ENCODE results near the gene XXYLT1.
"Not testable (repeated sequence)": the region's sequence is repeated elsewhere in the genome, so short reads cannot be mapped to it uniquely, and the experiment has no call there.

Gene XXYLT1

DNA sequence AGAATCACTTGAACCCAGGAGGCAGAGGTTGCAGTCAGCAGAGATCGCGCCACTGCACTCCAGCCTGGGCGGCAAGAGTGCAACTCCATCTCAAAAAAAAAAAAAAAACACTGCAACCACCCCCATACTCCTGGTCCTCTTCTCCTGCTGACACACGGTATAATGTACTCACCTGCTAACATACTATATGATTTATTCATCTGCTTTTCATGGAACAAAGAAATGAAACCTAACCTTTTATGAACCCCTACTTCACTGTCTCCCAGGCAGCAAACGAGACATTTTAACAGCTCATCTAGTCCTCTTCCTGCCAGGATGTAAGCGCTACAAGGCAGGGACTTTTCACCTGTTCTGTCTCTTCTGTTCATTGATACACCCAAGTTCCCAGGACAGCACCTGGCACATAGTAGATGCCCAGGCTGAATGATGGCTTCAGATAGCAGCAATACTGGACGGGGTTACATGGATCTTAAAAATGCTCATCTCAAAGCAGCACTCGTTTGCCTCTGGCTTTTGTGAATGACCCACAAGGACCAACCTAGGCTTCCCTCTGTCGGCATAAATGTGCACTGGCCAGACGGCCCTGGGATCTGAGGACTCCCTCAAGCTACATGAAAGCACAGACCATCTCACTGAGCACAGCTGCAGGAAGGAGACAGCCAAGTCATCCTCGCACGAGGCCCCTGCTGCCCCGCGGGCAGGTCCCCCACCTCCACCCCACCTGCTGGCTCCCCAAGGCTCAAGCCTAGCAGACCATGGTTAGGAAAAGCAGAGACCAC is 20.3 kb downstream of the XXYLT1 start:
- DNase-seq (ENCODE audit: low spot score): no peak

DNA sequence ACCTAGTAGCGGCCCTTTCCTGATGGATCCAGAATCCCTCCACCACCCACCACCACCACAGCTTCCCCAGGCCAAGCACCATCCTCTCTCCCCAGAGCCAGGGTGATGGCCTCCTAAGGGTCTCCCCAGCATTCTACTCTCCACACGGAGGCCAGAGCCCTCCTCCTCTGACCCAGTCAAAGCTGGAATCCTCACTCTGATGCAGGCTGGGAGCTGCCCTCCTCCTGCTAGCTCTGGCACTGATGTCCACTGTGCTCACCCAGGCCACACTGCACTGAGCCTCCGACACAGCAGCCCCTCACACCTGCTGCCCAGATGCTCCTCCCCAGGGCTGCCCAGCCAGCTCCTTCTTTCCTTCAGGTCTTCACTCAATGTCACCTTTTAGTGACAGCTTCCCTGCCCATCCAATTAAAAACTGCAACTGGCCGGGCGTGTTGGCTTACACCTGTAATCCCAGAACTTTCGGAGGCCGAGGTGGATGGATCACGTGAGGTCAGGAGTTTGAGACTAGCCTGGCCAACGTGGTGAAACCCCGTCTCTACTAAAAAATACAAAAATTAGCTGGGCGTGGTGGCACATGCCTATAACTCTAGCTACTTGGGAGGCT is 21.0 kb downstream of the XXYLT1 start:
- DNase-seq (ENCODE audit: low spot score): no peak

DNA sequence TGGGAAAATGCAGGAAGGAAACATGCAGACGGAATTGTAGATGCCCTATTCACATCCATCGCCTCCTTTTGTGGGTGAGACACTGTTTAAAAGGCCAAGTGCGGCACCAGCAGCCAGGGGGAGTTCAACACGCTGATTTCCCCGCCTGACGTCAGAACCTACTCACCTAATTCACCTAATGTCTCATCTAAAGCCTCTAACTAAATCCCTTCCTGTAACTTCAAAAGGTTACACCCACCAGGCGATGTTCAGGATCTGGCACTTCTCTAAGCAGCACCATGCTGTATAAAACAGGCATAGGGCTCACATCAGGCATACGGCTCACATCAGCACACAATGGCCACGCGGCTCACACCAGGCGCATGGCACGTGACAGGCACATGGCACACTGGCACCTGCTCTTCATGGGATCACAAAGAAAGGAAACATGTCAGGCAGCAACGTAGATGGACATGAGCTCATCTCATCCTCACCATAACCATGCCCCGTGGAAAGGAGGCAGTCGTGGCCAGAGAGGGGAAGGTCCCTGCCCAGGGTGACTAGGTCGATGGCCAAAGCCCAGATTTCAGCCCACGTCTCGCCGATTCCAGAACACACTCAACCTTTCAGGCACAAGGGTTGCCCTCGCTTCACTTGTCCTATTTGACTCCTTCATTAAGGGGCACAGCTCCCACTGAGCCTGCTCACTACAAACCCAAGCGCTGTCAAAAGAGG is 21.7 kb downstream of the XXYLT1 start:
- no peak for DNase-seq (ENCODE audit: low spot score)

DNA sequence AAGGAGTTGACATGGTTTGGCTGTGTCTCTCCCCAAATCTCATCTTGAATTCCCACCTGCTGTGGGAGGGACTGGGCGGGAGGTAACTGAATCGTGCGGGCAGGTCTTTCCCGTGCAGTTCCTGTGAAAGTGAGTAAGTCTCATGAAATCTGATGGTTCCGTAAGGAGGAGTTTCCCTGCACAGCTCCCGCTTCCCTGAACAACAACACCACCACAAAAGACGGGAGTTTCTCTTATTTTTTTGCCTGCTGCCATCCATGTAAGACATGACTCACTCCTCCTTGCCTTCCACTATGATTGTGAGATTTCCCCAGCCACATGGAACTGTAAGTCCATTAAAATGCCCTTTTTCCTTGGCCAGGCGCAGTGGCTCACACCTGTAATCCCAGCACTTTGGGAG is 22.7 kb downstream of the XXYLT1 start:
- DNase-seq (ENCODE audit: low spot score): no peak

DNA sequence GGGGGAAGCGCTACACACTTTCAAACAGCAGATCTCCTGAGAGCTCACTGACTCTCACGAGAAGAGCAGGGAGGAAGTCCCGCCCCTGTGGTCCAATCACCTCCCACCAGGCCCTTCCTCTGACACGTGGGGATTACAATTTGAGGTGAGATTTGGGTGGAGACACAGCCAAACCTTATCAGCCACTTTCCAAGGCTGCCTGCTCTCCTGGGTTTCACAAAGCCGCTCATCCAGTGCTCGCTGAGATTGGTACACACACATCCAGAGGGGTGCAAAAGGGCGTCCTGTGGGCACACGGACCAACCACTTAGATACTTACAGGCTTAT is 23.1 kb downstream of the XXYLT1 start:
- DNase-seq (ENCODE audit: low spot score): no peak

DNA sequence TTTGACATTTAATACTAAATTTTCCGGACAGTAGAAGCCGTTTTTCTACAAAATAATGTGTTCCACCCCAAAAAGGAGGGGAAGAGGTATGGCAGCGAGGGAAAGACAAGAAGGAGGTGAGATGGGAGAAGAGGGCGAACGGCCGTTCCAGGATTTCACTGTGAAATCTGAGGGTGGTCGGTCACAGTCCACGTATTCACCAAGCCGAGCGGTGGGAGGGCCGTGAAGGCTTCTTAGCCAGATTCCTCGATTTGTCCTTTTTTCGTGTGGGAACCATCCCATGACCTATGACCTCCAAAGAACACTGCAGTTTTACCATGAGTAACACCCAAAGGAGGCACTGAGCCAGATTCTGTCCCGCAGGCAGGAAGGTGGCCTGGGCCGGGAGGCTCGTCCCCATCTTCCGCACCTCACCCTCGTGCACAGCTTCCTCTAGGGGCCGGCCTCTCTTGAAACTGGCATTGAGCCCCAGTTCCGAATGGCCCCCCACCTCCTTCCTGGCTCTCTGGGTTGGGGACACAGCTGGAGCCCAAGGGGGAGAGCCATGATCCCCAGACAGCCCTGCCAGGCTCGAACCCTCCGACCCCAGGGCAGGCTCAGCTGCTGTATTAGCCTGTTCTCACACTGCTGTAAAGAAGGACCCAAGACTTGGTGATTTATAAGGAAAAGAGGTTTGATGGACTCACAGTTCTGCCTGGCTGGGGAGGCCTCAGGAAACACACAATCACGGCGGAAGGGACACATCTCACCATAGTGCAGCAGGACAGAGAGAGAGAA is 23.7 kb downstream of the XXYLT1 start:
- DNase-seq (ENCODE audit: low spot score): no peak

DNA sequence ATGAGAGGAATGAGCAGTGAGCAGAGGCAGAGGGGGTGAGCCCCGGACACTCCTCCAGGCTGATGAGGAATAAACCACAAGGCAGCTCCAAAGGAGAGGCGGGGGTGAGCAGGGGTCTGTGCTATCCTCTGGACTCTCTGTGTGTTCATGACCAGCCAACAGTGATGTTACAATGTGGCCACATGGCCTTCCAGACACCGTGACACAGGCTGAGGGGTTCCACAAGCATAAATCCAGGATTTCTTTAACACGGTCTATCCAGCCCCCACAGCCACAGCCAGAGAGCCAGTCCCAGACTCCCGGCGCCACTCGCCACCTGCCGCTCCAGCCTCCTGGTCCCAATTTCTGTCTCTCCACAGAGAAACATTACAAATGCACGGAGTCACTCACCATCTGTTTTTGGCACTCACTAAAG is 24.4 kb downstream of the XXYLT1 start:
- no peak for DNase-seq (ENCODE audit: low spot score)

DNA sequence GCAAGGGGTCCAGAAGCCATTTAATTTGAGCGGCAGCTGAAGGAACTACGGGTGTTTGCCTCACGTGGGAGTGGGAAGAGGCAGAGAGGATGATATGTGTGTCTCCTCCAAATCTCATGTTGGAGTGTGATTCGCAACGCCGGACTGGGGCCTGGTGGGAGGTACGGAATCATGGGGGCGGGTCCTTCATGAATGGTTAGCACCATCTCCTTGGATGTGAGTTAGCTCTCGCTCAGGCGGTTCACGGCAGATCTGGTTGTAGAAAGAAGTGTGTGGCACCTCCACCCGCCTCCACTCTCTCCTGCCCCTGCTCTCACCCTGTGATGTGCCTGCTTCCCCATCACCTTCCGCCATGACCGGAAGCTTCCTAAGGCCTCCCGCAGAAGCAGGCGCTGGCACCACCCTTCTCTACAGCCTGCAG is 25.4 kb downstream of the XXYLT1 start:
- no peak for DNase-seq (ENCODE audit: low spot score)

DNA sequence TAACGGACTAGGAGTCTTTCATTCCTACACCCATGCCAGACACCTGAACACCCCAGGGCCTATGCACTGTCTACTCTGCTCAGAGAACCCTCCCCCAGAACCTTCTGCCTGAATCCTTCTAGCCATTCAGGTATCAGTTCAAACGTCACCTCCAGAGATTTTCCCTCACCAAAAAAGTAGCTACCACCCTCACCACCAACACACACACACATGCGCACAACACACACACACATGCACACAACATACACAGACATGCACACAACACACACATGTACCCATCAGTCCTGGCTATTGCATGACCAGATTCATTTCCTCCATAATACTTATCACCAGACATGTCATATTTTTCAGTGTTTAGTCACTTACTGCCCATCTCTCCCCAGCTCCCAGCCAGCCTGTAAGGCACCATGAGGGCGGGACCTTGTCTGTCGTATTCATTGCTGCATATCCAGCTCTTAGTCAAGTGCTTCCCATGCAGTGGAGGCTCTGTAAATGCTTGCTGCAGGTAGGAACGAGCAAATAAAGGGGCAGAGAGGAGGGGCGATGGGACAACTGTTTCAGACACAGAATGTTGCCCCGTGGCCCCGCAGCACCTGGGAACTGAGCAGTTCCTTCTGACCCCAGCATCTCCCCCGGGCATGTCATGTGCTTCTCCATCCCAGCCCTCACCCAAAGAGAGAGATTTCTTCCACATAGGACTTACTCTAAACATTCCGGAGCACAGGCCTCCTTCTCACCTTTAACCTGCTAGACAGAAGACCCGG is 29.2 kb downstream of the XXYLT1 start:
- no peak for DNase-seq (ENCODE audit: low spot score)

DNA sequence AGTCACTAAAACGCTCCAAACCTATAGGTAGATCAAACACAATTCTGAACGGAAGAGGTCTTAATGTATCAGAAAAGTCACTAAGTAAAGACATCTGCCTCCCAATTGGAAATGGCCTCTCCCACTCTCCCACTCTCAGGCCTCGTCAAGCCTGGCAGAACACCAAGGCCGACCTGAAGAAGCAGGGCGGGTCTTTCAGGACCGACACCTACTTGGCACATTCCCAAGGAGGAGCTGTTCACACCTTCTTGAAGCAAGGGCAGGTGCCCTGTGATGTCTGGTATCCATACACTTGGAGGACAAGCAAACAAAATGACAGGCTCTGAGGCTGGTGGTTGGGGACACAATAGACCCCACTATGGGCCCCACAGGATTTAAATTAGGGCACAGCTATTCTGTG is 30.0 kb downstream of the XXYLT1 start:
- DNase-seq (ENCODE audit: low spot score): no peak

DNA sequence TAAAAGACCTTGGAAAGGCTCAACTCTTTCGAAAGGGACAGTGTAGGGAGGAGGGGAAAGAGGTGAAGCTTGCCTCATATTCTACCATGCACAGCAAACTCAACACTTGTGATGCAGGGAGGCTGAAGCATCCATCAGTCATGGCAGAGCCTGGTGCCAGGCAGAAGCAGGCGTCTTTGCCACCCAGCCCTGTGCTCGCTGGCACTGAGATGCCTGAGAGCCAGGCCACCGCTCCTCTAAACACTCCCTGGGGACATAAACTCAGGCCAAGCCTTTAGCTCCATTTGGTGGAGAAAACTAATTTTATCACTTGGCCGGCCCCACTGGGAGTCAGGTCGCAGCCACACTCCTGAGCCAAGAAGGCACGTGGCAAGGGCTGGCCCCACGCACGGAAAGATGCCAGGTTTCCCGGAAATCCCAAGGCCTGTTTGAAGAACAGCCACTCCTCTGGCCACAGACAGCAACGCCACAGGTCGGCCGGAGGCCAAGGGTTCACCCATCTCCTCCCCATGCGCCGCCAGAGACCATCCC is 30.7 kb downstream of the XXYLT1 start:
- no peak for DNase-seq (ENCODE audit: low spot score)

DNA sequence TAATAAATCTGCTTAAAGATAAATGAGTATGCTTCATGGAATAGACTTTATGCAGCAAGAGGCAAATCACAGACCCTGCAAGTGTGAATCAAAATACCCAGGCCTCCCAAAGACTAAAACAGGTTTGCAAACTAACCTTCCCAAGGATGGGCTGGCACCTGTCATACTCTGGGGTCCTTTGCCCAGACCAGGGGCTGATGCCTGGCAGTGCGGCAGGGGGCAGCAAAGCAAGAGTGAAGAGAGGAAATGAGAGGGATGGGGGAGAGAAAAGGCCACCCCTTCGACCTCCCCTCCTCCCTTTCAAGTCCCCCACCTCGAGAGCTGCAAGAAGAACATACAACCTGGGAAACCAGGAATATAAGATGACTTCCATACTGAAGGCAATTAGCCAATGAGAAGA is 31.8 kb downstream of the XXYLT1 start:
- DNase-seq (ENCODE audit: low spot score): no peak

DNA sequence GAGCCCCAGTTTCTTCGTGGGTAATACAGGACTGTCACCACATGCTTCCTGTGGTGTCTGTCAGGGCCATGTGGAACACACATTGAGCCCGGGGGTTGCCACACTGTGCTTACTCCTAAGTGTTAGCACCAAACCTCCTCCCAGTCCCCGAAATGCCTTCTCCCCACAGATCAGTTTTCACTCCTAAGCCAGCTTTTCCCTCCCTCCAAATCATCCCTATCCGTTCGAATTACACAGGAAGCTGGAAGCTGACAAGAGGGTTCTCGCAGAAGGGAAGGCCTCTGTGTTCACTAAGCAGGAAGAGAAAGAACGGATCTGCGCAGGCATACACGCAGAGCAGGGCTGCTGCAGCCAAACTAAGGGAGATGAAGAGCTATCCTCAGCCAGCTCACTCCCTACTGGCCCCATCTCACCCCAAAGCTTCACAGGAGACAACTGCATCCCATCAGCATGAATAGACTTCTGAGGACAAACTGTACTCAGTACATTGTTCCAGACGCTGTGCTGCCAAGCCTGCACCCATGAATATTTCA is 32.3 kb downstream of the XXYLT1 start:
- DNase-seq (ENCODE audit: low spot score): no peak

DNA sequence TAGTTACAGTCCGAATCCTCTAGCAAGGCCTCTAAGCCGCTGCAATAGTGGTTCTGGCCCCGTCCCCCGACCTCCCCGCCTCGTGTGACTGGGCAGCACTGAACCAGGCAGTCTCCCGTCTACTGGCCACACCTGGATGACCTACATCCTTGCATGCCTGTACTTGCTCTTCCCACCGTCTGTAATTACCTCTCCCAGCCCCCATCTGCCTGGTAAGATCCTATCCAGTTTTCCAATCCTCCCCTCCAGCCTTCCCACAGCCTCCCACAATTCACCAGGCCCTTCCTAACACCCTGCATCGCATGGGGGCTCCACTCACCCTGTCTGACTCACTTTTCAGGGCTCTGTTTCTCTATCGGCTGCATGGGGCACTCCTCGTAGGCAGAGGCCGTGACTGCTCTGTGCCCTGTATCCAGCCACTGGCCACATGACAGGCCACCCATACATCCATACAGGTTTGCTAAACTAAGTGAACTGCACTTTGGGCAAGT is 32.8 kb downstream of the XXYLT1 start:
- no peak for DNase-seq (ENCODE audit: low spot score)

DNA sequence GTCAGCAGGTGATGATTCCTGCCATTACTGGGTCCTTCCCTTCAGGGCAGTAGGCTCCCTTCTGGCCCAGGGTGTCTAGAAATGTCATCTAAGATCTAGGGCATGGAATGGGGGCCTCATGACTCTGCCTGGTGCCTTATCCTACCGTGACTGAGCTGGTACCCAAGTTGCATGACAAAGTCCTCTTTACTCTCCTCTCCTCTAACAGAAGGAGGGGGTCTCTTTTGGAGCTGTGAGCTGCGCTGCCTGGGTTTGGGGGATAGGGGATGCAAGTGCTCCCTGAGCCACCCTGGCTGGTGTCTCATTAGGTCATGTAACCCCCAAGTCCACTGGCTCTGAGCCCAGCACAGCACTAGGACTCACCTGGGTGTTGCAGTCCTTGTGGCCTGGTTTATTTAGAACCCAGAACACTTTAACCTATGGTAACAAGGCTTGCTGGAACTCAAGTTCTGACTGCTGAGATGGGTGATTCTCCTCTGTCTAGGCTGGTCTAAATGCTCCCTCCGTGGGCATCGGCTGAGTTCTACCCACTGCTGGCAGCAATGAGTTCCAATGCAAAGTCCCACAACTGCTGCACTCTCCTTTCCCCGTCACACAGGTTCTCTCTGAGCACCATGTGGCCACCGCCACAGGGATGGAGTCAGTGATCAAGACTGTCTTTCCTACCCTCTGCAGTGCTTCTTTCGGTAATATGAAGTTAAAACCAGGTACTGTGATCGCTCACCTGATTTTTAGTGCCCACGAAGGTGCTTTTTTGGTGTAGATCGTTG is 34.0 kb downstream of the XXYLT1 start:
- DNase-seq (ENCODE audit: low spot score): no peak

DNA sequence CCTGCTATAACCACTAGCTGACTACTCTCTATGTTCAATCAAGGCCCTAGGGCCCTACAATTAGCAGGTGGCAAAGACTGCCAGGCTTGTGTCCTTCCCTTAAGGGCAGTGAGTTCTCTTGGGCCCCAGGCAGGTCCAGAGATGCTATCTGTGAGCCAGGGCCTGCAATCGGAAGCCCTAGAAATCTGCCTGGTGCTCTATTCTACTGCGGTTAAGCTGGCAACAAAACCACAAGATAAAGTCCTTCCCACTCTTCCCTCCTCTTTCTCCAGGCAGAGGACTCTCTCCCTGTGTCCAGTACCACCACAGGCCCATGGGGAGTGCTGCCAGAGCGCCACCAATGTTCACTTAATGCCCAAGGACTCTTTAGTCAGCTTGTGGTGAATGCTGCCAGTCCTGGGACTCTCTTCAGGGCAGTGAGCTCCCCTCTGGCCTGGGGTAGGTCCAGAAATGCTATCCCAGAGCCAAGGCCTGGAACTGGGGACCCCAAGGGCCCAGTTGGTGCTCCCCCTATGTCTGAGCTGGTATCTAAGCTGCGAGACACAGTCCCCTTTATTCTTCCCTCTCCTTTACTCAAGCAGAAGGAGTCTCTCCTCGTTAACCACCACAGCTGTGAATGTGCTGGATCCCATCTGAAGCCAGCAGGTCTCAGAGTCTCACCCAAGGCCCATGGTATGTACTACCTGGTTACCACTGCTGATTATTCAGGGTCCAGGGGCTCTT is 34.7 kb downstream of the XXYLT1 start:
- DNase-seq (ENCODE audit: low spot score): no peak

DNA sequence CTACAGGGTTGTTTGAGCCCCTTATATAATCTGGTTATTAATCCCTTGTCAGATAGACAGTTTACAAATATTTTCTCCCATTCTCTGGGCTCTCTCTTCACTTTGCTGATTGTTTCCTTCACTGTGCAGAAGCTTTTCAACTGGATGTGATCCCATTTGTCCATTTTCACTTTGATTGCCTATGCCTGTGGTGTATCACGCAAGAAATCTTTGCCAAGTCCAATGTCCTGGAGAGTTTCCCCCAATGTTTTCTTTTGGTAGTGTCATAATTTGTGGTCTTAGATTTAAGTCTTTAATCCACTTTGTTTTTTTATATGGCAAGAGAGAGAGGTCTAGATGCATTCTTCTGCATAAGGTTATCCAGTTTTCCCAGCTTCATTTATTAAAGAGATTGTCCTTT is 40.7 kb downstream of the XXYLT1 start:
- no peak for DNase-seq (ENCODE audit: low spot score)

DNA sequence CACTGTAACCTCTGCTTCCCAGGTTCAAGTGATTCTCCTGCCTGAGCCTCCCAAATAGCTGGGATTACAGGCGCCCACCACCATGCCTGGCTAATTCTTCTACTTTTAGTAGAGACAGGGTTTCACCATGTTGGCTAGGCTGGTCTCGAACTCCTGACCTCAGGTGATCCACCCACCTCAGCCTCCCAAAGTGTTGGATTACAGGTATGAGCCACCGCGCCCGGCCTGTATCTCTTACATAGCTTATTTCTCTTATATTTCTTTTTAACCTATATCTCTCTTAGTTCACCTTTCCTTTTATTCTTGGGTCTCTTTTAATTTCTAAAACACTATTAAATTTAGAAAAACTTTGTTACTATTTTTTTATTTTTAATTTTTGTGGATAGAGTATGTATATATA is 42.1 kb downstream of the XXYLT1 start:
- DNase-seq (ENCODE audit: low spot score): not testable (repeated sequence)

DNA sequence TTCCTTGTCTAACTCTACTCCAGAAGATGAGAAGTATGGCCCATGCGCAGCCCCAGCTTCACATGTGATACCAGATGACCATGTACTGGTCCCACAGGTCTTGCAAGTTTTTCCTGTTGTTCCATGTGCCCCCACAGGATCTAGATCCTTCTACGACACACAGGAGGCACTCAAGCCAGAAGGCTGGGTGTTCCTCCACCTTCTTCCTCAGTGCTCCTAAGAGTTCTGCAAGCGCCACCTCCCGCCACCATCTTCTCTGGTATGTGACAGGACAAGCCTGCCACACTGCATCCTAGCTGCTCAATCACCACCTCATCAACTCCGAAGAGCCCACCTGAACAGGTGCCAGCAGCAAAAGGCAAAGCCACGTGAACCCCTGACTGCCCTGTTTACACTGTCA is 43.1 kb downstream of the XXYLT1 start:
- DNase-seq (ENCODE audit: low spot score): no peak
